ENCODE results near the gene CCL15. TPM values are rescaled to one million over a fixed set of nuclear protein-coding genes. Genes with fewer than 3 reads are reported as not detected.
A peak's percentile ranks its signal among the peaks of the same experiment; 100 is the strongest.

Gene CCL15
- total and polyA plus RNA-seq, 2 donors (not counting 3 experiments of a cell fraction or from before 2014, with no cell fraction given), result not detected

DNA sequence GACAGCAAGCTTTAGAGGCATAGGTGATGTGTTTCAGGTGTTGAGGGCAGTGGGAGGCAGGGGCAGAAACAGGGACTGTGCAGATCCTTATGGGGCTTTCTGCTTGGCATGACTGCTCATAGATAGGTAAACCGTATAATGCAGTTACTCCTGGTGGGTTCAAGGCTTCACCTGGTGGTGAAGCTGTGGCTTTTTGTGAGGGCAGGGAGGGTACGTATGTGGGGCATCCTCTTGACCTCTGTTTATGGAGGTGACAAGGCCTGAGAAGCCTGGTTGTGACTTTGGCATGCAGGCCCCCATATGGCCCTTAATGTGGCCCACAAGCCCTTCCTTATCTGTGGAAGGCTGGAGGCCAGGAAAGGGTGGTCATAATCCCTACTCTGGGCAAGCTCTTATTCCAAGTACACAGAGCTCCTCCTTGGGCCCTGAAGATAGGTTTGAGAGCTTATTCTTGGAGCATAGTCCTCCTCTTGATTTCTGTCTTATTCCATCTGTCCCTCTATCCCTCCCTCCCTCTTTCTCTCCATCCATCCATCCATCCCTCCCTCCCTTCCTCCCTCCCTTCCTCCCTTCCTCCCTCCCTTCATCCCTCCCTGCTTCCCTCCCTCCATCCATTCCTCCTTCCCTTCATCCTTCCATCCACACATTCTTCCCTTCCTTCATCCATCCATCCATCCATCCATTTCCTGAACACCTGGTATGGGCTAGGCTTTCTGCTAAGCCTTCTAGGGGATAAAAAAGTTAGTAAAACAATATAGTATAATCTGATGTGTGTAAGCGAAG, 18.8 kb downstream of the CCL15 start:
- H3K9ac ChIP-seq (replicated peaks; ENCODE audit: extremely low read depth, insufficient read depth, low read length), result no peak overlapping the region
- POLR2A ChIA-PET, result no interaction called here
- intact Hi-C loops (cut with micrococcal nuclease) (no loop called here), dilution Hi-C loops (cut with MboI; ENCODE audit: extremely low pct_ligation_motif_present, low sequenced_read_pairs) (no loop called here)
- no peak overlapping the region for H3K4me2 ChIP-seq (ENCODE audit: insufficient read depth, low read length)
- no peaks in the 10 kb centered on the region for H4K20me1 ChIP-seq (replicated peaks; ENCODE audit: control insufficient read depth, extremely low read depth, insufficient read depth, low read length)
- no peaks in the 10 kb centered on the region for H3K9me1 ChIP-seq (replicated peaks; ENCODE audit: control insufficient read depth, extremely low read depth, insufficient read depth, low read length)
- H3K79me2 ChIP-seq (ENCODE audit: control insufficient read depth, insufficient read depth, low read length), result no peaks in the 10 kb centered on the region
- peaks cover 31% of the 10 kb centered on the region for H3K4me1 ChIP-seq (ENCODE audit: control insufficient read depth, extremely low read depth, insufficient read depth, low read length)
- no TSS peak for BruUV-seq (replicated peaks)
- no peak for TF ChIP-seq GATA2 (IDR thresholded peaks at IDR 0.05; ENCODE audit: insufficient read depth, insufficient read length, low read depth, low read length)
- TF ChIP-seq, protein P1, sequence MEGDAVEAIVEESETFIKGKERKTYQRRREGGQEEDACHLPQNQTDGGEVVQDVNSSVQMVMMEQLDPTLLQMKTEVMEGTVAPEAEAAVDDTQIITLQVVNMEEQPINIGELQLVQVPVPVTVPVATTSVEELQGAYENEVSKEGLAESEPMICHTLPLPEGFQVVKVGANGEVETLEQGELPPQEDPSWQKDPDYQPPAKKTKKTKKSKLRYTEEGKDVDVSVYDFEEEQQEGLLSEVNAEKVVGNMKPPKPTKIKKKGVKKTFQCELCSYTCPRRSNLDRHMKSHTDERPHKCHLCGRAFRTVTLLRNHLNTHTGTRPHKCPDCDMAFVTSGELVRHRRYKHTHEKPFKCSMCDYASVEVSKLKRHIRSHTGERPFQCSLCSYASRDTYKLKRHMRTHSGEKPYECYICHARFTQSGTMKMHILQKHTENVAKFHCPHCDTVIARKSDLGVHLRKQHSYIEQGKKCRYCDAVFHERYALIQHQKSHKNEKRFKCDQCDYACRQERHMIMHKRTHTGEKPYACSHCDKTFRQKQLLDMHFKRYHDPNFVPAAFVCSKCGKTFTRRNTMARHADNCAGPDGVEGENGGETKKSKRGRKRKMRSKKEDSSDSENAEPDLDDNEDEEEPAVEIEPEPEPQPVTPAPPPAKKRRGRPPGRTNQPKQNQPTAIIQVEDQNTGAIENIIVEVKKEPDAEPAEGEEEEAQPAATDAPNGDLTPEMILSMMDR (IDR thresholded peaks at IDR 0.05; ENCODE audit: extremely low read depth in 1 of 2, insufficient read depth in 1 of 2, low read depth in 1 of 2, low read length in 2 of 2), result no peak
- TF ChIP-seq, protein P2, sequence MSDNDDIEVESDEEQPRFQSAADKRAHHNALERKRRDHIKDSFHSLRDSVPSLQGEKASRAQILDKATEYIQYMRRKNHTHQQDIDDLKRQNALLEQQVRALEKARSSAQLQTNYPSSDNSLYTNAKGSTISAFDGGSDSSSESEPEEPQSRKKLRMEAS (IDR thresholded peaks at IDR 0.05; ENCODE audit: insufficient read depth, insufficient read length), result no peak
- no peak for DNase-seq (ENCODE audit: low read depth, low spot score)
- H2AFZ ChIP-seq (ENCODE audit: low read depth, low read length), result no peak overlapping the region
- H3K36me3 ChIP-seq (ENCODE audit: control insufficient read depth in 2 of 2, extremely low read depth in 1 of 2, insufficient read depth in 2 of 2, low read length in 2 of 2), result peaks cover 0 to 4% of the 10 kb centered on the region in 2 experiments
- CTCF ChIA-PET, result interaction anchor here (0.9 to 4.9 kb wide), 9 partner anchors 10 to 91 kb away, joined by 3 to 22 read pairs (median 4); no protein-coding TSS in a partner anchor
- no peak overlapping the region for H3K27ac ChIP-seq (ENCODE audit: insufficient read depth, low read depth, low read length)
- H3K27me3 ChIP-seq (ENCODE audit: control insufficient read depth in 2 of 2, insufficient read depth in 2 of 2, low read length in 2 of 2), result no peaks in the 10 kb centered on the region
- no peaks in the 10 kb centered on the region for H3K9me3 ChIP-seq (replicated peaks; ENCODE audit: control insufficient read depth, insufficient read depth, low read length)
- FAIRE-seq, result no peak
- H3K4me3 ChIP-seq (replicated peaks in 1 of 3; ENCODE audit: insufficient read depth in 1 of 3, low read depth in 1 of 3, low read length in 3 of 3), result no peak overlapping the region

DNA sequence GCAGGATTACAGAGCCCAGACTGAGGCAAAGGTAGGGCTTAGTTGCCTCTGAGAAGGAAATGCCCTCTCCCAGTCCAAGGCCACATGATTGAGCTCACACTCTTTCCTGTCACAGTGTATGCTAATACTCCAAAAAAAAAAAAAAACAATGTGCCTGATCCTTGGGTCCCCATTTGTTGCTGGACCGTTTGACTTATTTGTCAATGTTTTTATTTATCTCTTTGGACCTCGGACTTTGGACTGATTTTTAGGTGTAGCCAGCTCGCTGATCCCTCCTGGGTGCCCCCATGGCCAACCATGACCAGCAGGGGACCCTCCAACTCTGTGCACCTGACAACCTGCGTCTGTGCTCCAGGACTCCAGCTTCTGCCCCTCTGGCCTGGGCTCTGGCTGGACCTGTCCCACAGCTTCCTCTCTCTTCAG, 19.4 kb downstream of the CCL15 start:
- ChIA-PET CTCF (interaction anchor here (0.9 to 4.9 kb wide), 9 partner anchors 9 to 92 kb away, joined by 3 to 22 read pairs (median 4); no protein-coding TSS in a partner anchor), POLR2A (no interaction called here)
- Histone ChIP-seq H3K9me3 (replicated peaks; ENCODE audit: control insufficient read depth, insufficient read depth, low read length) (no peaks in the 10 kb centered on the region), H2AFZ (ENCODE audit: low read depth, low read length) (no peak overlapping the region), H3K27me3 (ENCODE audit: control insufficient read depth in 2 of 2, insufficient read depth in 2 of 2, low read length in 2 of 2) (no peaks in the 10 kb centered on the region), H3K4me3 (replicated peaks in 1 of 3; ENCODE audit: insufficient read depth in 1 of 3, low read depth in 1 of 3, low read length in 3 of 3) (no peak overlapping the region), H3K9me1 (replicated peaks; ENCODE audit: control insufficient read depth, extremely low read depth, insufficient read depth, low read length) (no peaks in the 10 kb centered on the region), H3K9ac (replicated peaks; ENCODE audit: extremely low read depth, insufficient read depth, low read length) (no peak overlapping the region), H3K4me1 (ENCODE audit: control insufficient read depth, extremely low read depth, insufficient read depth, low read length) (peaks cover 24% of the 10 kb centered on the region), H4K20me1 (replicated peaks; ENCODE audit: control insufficient read depth, extremely low read depth, insufficient read depth, low read length) (no peaks in the 10 kb centered on the region), H3K36me3 (ENCODE audit: control insufficient read depth in 2 of 2, extremely low read depth in 1 of 2, insufficient read depth in 2 of 2, low read length in 2 of 2) (peaks cover 0 to 4% of the 10 kb centered on the region in 2 experiments), H3K4me2 (ENCODE audit: insufficient read depth, low read length) (no peak overlapping the region), H3K27ac (ENCODE audit: insufficient read depth, low read depth, low read length) (no peak overlapping the region), H3K79me2 (ENCODE audit: control insufficient read depth, insufficient read depth, low read length) (no peaks in the 10 kb centered on the region)
- FAIRE-seq, result no peak
- dilution Hi-C loops (cut with MboI; ENCODE audit: extremely low pct_ligation_motif_present, low sequenced_read_pairs) (no loop called here), intact Hi-C loops (cut with micrococcal nuclease) (no loop called here)
- no TSS peak for BruUV-seq (replicated peaks)
- TF ChIP-seq, protein P1 (IDR thresholded peaks at IDR 0.05; ENCODE audit: extremely low read depth in 1 of 2, insufficient read depth in 1 of 2, low read depth in 1 of 2, low read length in 2 of 2), result peak in 1 of 2 donors; percentile 11
- no peak for TF ChIP-seq POLR2A (IDR thresholded peaks at IDR 0.05; ENCODE audit: low read depth, low read length)
- no peak for TF ChIP-seq JUN (IDR thresholded peaks at IDR 0.05; ENCODE audit: borderline replicate concordance, insufficient read depth, insufficient read length, low read depth)
- no peak for TF ChIP-seq FOS (IDR thresholded peaks at IDR 0.05; ENCODE audit: borderline replicate concordance, insufficient read depth, low read length)
- DNase-seq (ENCODE audit: low read depth, low spot score), result no peak

Data from endothelial cell of umbilical vein (primary cell).